ENCODE measurements around the gene L3MBTL3.
"Not testable (repeated sequence)": the region's sequence is repeated elsewhere in the genome, so short reads cannot be mapped to it uniquely, and the experiment has no call there.

L3MBTL3 gene

GRCh38 chr6:130138909-130139242, 120.5 kb downstream of the L3MBTL3 start:
- Histone ChIP-seq H3K4me2 (no peak overlapping the region), H3K4me1 (ENCODE audit: low read depth, poor library complexity, severe bottlenecking) (no peaks in the 10 kb centered on the region), H2AFZ (ENCODE audit: low read depth) (no peak overlapping the region), H4K20me1 (ENCODE audit: insufficient read depth) (no peaks in the 10 kb centered on the region), H3K27ac (no peak overlapping the region), H3K36me3 (ENCODE audit: insufficient read depth) (no peaks in the 10 kb centered on the region), H3K4me3 (IDR thresholded peaks at IDR 0.05; ENCODE audit: insufficient read depth, low read depth, low read length) (no peak overlapping the region), H3K27me3 (ENCODE audit: insufficient read depth, low read depth) (no peaks in the 10 kb centered on the region), H3K79me2 (ENCODE audit: insufficient read depth, low read depth) (no peaks in the 10 kb centered on the region), H3K9ac (no peak overlapping the region)
- no peak for TF ChIP-seq CTCF (conservative IDR thresholded peaks at IDR 0.05; ENCODE audit: low read depth, low read length)

- Histone ChIP-seq H2AFZ (ENCODE audit: low read depth) (no peak overlapping the region), H3K27me3 (ENCODE audit: insufficient read depth, low read depth) (no peaks in the 10 kb centered on the region), H3K27ac (no peak overlapping the region), H3K9ac (no peak overlapping the region), H4K20me1 (ENCODE audit: insufficient read depth) (no peaks in the 10 kb centered on the region), H3K79me2 (ENCODE audit: insufficient read depth, low read depth) (no peaks in the 10 kb centered on the region), H3K4me2 (no peak overlapping the region), H3K4me1 (ENCODE audit: low read depth, poor library complexity, severe bottlenecking) (no peaks in the 10 kb centered on the region), H3K36me3 (ENCODE audit: insufficient read depth) (no peaks in the 10 kb centered on the region), H3K4me3 (IDR thresholded peaks at IDR 0.05; ENCODE audit: insufficient read depth, low read depth, low read length) (no peak overlapping the region)
- TF ChIP-seq CTCF (conservative IDR thresholded peaks at IDR 0.05; ENCODE audit: low read depth, low read length): no peak
These were observed 121.7 kb downstream of the L3MBTL3 start for GRCh38 chr6:130140084-130140483.

- Histone ChIP-seq H3K27me3 (ENCODE audit: insufficient read depth, low read depth) (no peaks in the 10 kb centered on the region), H3K4me2 (no peak overlapping the region), H3K27ac (no peak overlapping the region), H3K4me1 (ENCODE audit: low read depth, poor library complexity, severe bottlenecking) (no peaks in the 10 kb centered on the region), H3K79me2 (ENCODE audit: insufficient read depth, low read depth) (no peaks in the 10 kb centered on the region), H4K20me1 (ENCODE audit: insufficient read depth) (no peaks in the 10 kb centered on the region), H3K36me3 (ENCODE audit: insufficient read depth) (no peaks in the 10 kb centered on the region), H3K9ac (no peak overlapping the region), H2AFZ (ENCODE audit: low read depth) (no peak overlapping the region), H3K4me3 (IDR thresholded peaks at IDR 0.05; ENCODE audit: insufficient read depth, low read depth, low read length) (no peak overlapping the region)
- TF ChIP-seq CTCF (conservative IDR thresholded peaks at IDR 0.05; ENCODE audit: low read depth, low read length): no peak
These were observed 125.3 kb downstream of the L3MBTL3 start for GRCh38 chr6:130143709-130144108.

- Histone ChIP-seq H3K4me1 (ENCODE audit: low read depth, poor library complexity, severe bottlenecking) (no peaks in the 10 kb centered on the region), H3K4me2 (no peak overlapping the region), H4K20me1 (ENCODE audit: insufficient read depth) (no peaks in the 10 kb centered on the region), H3K36me3 (ENCODE audit: insufficient read depth) (no peaks in the 10 kb centered on the region), H3K4me3 (IDR thresholded peaks at IDR 0.05; ENCODE audit: insufficient read depth, low read depth, low read length) (no peak overlapping the region), H3K27ac (no peak overlapping the region), H3K9ac (no peak overlapping the region), H3K27me3 (ENCODE audit: insufficient read depth, low read depth) (no peaks in the 10 kb centered on the region), H2AFZ (ENCODE audit: low read depth) (no peak overlapping the region), H3K79me2 (ENCODE audit: insufficient read depth, low read depth) (no peaks in the 10 kb centered on the region)
- no peak for TF ChIP-seq CTCF (conservative IDR thresholded peaks at IDR 0.05; ENCODE audit: low read depth, low read length)
These were observed 128.7 kb downstream of the L3MBTL3 start for GRCh38 chr6:130147111-130147510.

GRCh38 chr6:130148181-130148580, 129.8 kb downstream of the L3MBTL3 start:
- TF ChIP-seq CTCF (conservative IDR thresholded peaks at IDR 0.05; ENCODE audit: low read depth, low read length): peak; percentile 45; the same call in 1 of the 2 replicates
- Histone ChIP-seq H2AFZ (ENCODE audit: low read depth) (no peak overlapping the region), H4K20me1 (ENCODE audit: insufficient read depth) (no peaks in the 10 kb centered on the region), H3K79me2 (ENCODE audit: insufficient read depth, low read depth) (no peaks in the 10 kb centered on the region), H3K36me3 (ENCODE audit: insufficient read depth) (no peaks in the 10 kb centered on the region), H3K27ac (no peak overlapping the region), H3K4me2 (no peak overlapping the region), H3K9ac (no peak overlapping the region), H3K27me3 (ENCODE audit: insufficient read depth, low read depth) (no peaks in the 10 kb centered on the region), H3K4me1 (ENCODE audit: low read depth, poor library complexity, severe bottlenecking) (no peaks in the 10 kb centered on the region), H3K4me3 (IDR thresholded peaks at IDR 0.05; ENCODE audit: insufficient read depth, low read depth, low read length) (no peak overlapping the region)

- H3K4me1 ChIP-seq (ENCODE audit: low read depth, poor library complexity, severe bottlenecking); H3K4me3 ChIP-seq (IDR thresholded peaks at IDR 0.05; ENCODE audit: insufficient read depth, low read depth, low read length); H2AFZ ChIP-seq (ENCODE audit: low read depth); H3K36me3 ChIP-seq (ENCODE audit: insufficient read depth); H4K20me1 ChIP-seq (ENCODE audit: insufficient read depth); H3K9ac ChIP-seq; H3K79me2 ChIP-seq (ENCODE audit: insufficient read depth, low read depth); H3K4me2 ChIP-seq; H3K27ac ChIP-seq; H3K27me3 ChIP-seq (ENCODE audit: insufficient read depth, low read depth): not testable (repeated sequence)
These were observed 130.6 kb downstream of the L3MBTL3 start for GRCh38 chr6:130149016-130149415.
